HPDE6-E6E7 (cell line): ENCODE measurements around the gene PDIA4.
A peak's percentile ranks its signal among the peaks of the same experiment; 100 is the strongest.
"Not testable (repeated sequence)": the region's sequence is repeated elsewhere in the genome, so short reads cannot be mapped to it uniquely, and the experiment has no call there.

Experiments used
- DNase-seq: peaks from one replicate; pipeline ENCODE4 v3.0.0; 2011; ENCODE audit warnings: missing footprints; ENCODE audit errors: extremely low spot score

The PDIA4 gene

DNA sequence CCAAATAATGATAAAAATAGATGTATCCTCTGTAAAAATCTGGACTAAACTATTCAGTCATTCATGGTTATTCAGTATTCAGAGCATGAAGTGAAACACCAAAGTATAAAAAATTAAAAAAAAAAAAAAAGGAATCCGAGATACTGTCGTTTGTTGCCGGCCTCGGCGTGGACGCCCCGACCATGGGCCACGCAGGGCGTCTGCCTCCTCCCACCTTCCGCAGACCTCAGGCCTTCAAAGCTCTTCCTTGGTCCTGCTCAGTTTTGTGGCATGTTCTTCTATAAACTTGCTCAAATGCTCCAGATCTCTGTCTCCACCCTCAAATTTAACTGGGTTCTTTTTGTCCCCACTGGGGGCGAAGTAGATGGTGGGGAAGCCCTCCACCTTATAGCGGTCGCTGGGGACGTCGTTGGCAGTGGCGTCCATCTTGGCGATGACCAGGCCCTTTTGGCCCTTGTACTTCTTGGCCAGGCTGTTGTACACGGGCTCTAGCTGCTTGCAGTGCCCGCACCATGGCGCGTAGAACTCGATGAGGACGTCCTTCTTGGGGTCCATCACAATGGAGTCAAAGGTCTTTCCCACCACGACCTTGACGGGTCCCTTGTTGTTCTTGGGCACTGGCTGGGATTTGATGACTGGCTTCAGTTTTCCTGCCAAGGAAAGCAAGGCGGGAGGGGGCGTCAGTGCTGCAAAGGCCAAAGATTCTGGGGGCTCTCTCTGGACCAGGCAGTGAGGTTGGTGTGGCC, 24.6 kb downstream of the PDIA4 start:
- no peak for DNase-seq

DNA sequence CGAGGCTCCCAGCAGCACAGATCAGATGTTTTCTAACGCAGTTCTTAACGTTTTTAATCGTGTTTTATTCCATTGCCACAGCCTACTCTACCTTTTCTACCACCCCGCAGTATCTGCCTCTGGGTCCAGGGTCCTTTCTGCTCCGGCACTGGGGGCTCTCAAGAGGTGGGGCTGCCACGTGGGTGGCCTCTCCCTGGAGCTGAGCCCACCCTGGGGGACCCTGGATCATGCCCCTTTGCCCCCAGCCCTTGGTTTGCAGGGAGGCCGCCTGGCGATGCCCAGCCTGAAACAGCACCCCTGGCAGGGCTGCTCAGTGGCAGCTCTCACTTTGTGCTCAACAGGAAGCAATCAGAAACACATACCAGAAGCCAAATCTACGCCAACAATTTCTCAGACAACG, 25.3 kb downstream of the PDIA4 start:
- DNase-seq = no peak

DNA sequence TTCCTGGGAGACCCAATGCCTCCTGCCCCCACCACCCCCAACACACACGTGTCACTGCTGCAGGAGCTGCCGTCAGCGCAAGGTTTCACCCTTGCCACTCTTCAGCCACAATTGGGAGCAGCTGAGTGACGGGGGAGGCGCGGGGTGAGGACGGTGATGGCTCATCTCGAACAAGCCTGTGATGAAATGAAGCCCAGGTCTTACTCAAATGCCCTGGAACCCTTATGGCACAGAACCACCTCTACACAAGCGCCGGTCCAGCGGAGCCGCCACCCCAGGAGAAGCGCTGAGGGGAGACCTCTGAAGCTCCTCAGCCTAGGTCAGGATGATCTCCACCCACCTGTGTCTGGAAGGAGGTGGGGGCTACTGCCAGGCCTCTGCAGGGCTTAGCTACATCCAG, 25.7 kb downstream of the PDIA4 start:
- DNase-seq = no peak

DNA sequence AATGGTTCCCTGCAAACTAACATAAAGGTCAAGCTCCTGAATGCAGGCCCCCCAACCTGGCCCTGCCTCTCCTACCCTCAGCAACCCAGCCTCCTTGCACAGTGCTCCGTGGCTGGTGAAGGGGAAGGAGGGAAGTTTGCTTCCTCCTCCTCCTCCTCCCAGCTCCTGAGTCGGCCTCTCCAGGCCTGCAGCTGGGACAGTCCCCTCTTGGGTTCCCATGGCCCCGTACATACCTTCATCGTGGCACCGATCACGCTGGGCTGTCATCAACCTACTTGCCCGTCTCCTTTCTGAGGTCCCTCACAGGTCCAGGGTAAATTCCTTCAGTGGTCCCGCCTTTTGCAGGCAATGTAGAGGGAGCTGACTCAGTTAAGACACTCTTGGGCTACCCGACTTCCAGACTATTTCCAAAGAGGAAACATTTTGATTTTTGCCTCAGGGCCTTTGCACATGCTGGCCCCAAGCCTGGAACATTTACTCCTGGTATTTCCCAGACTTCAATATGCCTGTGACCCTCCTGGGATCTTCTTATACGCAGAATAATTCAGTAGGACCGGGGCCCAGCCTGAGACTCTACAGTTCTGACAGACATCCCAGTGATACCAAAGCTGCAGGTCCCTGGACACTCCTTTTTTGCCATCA, 26.8 kb downstream of the PDIA4 start:
- DNase-seq = no peak

DNA sequence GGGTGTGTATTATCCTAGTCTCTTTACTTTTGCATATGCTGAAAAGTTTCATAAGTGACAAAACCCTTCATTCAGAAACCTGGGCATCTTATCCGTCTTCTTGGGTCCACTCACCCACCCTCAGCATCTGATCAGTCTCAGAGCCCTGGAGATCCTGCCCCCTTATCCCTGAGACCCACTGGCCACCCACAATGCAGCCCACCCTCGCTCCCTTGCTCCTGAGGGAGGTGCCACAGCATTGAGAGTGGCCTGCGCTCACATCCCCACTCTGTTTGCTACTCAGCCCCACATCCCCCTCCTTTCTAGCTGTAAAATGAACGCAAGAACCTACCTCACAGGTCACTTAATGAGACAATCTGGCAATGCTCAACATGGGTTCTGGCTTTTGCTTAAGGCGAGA, 27.3 kb downstream of the PDIA4 start:
- no peak for DNase-seq

DNA sequence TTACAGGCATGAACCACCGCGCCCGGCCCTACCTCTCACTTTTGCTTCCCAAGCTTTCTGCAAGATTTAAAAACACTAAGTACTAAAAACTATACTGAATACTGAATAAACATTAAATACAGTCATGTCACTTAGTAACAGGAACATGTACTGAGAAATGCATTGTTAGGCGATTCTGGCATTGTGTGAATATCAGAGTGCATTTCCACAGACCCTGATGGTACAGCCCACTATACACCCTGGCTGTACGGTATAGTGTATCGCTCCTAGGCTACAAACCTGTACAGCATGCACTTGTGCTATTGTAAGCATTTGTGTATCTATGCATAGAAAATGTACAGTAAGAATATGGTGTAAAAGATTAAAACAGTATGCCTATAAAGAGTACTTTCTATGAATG, 29.1 kb downstream of the PDIA4 start:
- no peak for DNase-seq

DNA sequence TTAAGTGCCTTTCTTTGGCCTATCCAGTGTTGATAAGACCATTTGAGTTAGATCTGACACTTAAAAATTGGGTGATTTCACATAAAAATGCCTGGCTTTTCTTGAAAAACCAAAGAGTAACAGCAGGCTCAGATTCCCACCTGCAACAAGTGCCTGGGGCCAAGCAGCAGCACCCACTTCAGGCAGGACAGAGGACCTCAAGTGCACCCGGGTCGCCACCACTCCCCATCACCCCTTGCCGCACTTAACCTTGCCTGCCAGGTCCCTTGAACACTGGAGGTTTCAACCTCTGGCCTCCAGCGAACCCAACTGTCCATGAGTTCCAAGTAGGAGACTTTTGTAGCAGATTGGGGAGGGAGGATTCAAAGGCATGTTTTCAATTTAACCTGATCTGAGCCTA, 30.8 kb downstream of the PDIA4 start:
- no peak for DNase-seq

DNA sequence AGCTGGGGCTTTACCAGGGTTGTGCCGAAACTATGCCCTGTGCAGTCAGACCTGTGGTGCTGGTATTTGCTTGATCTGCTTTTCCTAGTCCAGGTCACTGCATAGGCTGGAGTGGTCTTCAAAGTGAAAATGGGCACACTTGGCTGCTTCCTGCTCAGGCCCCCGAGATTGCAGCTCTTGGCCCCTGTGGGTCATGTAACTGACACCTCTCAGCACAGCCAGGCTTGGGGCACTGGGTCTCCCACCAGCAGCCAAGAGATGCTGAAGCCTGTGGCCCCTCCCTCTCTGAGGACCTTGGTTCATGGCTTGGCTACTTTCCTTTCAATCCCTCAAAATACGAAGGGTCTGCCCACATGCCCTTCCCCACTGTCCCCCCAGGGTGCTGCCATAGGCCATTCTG, 33.7 kb downstream of the PDIA4 start:
- no peak for DNase-seq

DNA sequence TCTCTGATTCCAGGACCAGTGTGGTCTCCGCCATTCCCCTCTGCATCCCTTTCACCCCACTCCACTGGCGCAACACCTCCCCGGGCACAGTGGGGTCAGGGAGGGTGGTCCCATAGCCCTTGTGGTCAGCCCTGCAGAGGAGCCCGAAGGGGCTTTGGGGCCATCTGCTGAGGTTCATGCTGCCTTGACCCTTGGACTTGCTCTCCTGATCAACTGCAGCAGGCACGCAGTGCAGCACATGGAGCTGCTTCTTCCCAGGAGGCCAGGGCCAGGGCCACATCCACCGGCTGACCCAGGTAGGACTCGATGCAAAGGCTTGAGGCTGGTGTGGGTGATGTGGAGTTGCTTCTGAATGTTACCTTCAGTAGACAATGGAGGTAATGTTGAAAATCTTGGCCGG, 35.1 kb downstream of the PDIA4 start:
- DNase-seq = no peak

DNA sequence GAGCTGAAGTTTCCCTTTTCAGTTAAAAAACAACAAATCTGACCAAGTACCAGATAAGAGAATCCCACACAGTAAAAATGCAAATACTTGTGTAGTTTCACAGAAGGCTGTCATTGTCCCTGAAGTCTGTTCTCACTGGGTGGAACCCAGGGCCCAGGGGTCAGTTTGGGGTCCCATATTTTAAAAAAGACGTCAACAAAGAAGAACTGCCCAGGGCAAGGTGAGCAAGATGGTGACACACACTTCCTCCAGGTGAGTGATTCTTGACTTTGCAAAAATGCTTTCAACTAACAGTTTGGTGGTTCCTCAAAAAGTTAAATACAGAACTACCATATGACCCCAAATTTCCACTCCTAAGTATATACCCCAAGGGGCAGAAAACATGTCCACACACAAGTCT, 36.8 kb downstream of the PDIA4 start:
- no peak for DNase-seq

DNA sequence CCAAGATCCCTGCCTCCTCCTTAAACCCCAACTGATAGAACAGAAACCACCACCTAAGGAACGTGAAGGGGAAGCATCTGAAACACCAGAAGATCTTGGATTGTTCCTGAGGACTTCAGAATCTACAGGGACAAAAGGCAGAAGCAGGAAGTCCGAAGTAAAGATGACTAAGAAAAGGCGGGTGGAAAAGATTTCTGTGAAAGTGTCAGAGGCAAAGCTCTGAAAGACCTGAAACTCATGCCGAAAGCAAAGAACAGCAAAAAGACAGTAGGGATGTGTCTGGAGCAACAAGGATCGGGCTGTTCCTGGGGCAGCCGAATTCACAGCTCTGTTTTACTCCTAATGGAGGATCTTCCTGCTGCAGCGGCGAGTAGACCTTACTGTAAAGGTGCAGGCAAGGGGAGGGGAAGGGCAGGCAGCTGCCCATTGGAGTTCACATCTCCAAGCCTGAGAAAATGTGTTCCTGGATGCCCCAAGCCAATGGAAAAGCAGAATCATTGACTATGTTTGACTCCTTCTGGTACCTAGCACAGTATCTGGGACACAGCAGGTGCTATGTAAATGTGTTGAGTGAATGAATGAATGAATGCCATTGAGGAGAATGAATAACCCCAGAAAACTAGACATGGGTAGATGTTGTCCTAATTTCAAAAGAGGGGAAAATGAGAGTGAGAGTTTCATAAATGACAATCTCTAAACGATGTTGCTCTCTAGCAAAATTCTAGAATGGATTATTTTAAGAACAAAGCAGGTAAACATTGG, 40.4 kb downstream of the PDIA4 start:
- no peak for DNase-seq

DNA sequence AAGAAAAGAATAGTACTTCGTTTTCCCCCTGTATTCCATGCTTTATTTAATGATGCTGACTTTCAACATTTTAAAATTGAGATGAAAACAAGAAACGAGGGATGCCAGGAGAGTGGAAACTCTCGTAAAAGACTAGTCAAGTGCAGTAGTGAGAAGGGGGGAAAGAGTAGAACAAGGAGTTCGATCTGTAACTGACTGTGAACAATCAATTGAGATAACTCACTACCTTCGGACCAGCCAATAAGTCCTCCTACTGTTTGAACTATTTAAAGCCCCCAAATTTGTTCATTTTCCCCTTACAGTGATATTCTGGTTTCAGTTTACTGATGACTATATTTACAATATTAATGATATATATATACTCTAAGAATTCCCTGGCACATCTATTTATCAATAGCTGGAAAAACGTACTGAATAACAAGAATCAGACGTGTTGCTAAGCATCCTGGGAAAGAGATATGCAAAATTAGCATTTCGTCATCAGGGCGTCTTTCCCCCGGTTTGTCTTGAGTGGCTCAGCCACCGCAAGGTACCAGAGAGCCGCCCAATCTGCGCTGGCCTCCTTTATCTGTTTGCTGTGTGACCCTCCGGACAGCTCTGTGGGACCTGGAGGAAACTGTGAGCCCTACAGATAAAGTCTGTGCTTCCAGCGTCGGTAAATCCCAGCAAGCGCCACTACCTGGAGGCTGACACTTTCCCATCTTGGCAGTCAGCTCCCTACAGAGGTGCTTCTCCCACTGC, 41.1 kb downstream of the PDIA4 start:
- peak; percentile 85 for DNase-seq

DNA sequence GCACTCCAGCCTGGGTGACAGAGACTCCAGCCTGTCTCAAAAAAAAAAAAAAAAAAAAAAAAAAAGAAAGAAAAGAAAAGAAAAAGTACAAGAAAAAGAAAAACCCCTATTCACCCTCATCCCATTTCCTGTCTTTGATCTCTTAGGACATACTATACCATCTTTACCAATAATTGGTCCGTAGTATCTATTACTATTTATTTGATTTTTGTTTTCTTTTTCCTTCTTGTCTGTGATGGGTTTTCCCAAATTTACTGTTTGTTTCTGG, 41.6 kb downstream of the PDIA4 start:
- DNase-seq = no peak

DNA sequence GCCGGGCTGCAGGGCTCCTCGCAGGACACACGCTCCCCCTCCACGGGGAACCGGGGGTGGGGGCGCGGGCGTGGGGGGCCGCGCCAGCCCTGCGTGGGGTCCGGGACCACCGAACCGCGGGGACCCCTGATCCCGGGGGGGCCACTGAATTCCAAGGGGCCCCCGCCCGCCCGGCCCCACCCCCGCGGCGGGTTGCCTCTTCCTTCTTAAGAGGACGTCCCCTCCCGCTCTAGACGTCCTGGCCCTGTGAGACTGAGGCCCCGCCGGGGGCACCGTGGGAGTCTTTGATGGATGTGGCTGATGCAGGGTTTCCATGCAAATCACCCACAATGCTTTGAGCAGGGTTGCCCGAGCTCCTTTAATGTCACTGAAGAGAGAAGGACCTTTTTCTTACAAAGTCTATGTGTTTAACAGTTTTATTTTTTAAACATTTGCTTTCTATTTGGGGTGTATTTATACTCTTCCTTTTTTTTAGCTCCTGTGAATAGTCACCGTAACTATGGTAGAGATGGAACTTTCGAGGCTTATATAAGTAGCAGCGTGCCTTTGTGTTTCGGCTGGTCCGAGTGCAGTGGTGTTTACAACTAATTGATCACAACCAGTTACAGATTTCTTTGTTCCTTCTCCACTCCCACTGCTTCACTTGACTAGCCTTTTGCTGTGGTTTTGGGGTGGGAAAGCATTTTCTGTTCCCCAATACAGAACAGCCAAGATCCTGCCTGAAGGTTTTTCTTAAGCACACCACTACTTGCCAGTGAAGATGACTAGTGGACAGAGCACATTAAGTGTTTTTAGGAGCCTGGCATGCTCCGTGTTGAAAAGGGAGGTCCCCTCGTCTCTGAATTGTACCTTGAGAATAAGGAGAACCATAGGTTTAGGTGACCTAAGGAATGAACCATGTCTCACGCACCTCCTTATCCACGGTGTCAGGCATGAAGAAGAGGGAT, 44.8 kb downstream of the PDIA4 start:
- peak; percentile 66 for DNase-seq

DNA sequence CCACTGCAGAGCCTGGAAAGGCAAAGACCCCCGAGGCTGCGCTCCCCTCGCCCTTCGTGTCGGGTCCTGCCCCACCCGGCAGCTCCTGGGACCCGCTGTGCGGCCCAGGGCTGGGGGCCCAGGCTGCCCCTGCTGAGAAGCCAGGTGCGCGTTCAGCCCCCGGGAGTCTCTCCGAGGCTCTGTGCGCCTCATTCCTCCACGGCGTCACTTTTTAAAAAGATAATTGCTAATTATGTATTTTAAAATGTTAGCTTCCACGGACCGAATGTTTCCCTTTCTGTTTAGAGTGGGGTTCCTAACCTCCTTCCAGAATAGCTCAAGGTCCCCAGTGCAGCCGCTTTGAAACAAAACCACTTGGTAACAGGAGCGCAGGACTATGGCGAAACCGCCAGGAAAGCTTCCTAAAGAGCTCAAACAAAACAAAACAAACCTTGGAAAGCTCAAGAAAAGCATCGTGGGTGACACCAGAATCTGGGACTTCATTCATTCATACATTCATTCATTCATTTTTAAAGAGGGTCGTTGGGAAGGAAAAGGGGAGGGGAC, 45.6 kb downstream of the PDIA4 start:
- no peak for DNase-seq

DNA sequence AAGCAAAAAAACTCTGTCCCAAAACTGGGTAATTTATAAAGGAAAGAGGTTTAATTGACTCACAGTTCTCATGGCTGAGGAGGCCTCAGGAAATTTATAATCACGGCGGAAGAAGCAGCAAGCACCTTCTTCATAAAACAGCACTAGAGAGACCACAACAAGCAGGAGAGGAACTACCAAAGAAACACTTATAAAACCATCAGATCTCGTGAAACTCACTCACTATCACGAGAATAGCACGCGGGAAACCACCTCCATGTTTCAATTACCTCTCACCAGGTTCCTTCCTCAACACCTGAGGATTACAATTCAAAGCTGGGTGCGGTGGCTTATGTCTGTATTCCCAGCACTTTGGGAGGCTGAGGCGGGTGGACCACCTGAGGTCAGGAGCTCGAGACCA, 48.5 kb downstream of the PDIA4 start:
- DNase-seq = no peak

DNA sequence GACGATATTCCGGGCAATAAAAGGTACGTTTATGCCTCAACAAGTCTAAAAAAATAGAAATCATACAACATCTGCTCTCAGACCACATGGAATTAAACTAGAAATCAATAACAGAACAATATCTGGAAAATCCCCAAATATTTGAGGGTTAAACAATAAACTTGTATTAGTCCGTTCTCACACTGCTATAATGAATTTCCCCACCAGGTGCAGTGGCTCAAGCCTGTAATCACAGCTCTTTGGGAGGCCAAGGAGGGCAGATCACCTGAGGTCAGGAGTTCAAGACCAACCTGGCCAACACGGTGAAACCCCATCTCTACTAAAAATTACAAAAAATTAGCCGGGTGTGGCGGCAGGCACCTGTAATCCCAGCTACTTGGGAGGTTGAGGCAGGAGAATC, 49.2 kb downstream of the PDIA4 start:
- DNase-seq = not testable (repeated sequence)

DNA sequence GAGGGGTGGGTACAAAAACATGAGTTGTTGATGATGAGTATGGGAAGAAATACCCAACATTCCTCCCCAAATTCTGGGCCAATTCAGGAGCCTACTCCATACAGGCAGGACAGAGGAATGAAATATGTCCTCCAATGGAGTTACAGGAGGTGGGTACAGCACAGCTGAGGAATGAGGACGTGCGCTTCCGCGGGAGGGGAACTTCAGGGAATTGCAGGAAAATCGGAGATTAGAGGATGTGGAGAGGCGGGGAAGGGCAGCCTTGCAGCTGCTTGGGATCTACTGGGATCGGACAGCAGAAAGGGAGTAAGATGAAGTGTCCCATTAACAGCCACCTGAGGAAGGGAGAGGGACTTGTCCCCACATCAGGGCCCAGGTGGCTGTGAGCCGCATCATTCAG, 50.2 kb downstream of the PDIA4 start:
- DNase-seq = no peak

DNA sequence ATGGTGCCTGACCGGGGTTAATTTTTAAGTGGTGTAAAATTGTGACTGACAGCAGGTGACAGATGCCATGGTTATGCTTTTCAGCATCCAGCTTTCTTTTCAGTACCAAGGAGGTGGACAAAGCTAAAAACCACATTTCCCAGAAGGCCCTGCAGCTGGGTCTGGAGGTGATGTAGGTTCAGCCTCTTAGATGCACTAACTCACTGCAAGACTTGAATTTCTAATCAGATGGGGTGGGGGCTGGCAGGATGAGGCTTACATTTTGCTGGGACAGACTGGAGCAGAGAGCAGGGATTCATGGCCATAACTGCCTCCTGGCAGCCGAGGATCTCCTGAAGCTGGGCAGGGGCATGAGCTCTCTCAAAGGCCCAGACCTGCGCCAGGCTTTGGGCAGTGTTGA, 52.4 kb downstream of the PDIA4 start:
- no peak for DNase-seq

DNA sequence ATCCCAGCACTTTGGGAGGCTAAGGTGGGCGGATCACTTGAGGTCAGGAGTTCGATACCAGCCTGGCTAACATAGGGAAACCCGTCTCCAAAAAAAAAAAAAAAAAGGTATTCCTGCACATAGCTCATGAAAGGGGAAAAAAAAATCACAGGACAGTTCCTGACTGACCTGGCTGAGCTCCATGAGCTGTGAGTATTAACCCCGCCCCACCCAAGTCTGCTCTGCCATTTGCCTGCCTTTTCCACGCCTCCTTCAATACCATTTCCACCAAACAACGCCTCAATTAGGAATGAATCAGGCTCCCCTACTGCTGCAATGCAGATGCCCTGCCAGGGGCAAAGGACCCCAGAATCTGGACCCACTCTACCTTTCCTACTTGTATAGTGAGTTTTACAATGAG, 55.0 kb downstream of the PDIA4 start:
- DNase-seq = no peak

DNA sequence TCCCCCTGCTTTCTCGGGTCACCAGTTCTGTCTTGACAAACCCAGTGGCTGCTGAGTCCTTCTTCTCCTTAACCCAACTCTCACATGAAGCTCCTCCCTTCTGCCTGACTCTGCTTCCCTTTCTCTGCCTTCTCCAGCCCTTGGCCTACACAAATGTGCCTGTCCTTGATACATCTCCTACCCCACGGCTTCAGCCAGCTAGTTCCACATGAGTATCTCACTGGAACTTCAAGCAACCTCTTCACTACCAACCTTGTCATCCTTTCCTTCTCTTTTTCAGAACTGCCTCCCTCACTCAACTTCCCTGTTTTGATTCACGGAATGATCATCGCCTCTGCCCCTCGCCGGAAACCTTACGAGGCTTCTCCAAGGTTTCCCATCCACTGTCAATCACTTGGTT, 55.9 kb downstream of the PDIA4 start:
- no peak for DNase-seq
